ENCODE data around the gene ZNF862.
A peak's percentile ranks its signal among the peaks of the same experiment; 100 is the strongest.

ZNF862 gene

DNA sequence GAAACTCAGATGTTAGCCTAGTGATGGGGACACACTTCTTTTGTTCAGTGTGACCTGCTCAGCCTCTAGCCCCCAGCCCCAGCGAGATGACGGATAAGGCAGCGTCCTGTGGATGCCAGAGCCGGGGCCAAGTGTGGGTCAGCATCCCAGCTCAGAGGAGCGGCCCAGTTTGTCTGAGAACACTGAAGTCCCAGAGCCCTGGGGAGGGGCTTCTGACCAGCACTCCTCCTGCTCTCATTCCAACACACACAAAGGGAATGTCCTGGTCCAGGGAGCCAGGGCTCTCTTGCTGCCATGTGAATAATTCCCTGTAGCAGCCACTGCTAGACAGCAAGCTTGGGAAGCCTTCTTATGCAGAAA lies 31.1 kb downstream of the ZNF862 start:
- H3K27me3 Mint-ChIP-seq, result no peaks in the 10 kb centered on the region
- no peak overlapping the region for H3K4me3 Mint-ChIP-seq
- peak overlapping the region; percentile 78 for H3K27ac Mint-ChIP-seq
- H3K4me1 Mint-ChIP-seq, result peaks cover 84% of the 10 kb centered on the region
- DNase-seq (no peak), ATAC-seq (no peak)
- peaks cover 11% of the 10 kb centered on the region for H3K36me3 Mint-ChIP-seq (ENCODE audit: low read depth)
- H3K9me3 Mint-ChIP-seq, result no peaks in the 10 kb centered on the region

DNA sequence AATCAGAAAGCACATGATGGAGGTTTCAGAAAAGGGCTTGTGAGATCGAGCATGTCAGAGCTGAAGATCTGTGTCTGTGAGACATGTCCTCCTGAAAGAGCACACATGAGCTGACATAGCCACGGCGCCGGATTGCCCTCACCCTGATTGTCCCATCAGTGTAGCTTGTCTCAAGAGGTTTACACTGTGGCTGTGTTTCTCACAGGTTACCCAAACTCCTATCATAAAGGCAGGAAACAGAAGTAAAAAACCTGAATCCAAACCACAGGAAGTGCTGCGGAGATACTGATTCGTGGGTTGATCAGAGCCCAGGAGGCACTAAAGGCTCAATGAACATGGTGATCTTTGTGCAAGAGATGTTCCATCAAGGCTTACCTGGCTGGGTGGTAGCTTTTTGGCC lies 31.7 kb downstream of the ZNF862 start:
- peak overlapping the region; percentile 61 for H3K4me3 Mint-ChIP-seq
- no peak for DNase-seq
- H3K36me3 Mint-ChIP-seq (ENCODE audit: low read depth), result peaks cover 11% of the 10 kb centered on the region
- peak overlapping the region; percentile 78 for H3K27ac Mint-ChIP-seq
- H3K4me1 Mint-ChIP-seq, result peaks cover 87% of the 10 kb centered on the region
- H3K9me3 Mint-ChIP-seq, result no peaks in the 10 kb centered on the region
- no peaks in the 10 kb centered on the region for H3K27me3 Mint-ChIP-seq
- peak; percentile 6 for ATAC-seq

DNA sequence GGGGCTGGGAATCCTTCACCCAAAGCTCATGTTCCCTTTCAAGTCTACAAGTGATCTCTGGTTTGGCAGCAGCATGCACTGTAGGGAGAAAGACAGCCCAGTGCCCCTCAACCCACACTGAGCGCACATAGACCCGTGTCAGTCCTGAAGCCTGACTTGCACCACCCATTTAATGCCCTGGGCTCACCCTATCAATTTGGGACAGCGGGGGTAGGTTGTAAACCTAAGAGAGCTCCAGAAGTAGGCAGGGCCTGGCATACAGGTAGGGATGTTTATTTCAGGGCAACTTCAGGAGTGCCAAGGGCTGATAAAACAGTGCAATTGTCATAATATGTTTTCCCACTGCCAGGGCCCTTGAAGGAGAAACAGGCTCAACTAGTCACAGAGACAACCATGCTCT lies 32.1 kb downstream of the ZNF862 start:
- H3K36me3 Mint-ChIP-seq (ENCODE audit: low read depth), result peaks cover 11% of the 10 kb centered on the region
- H3K27me3 Mint-ChIP-seq, result no peaks in the 10 kb centered on the region
- no peaks in the 10 kb centered on the region for H3K9me3 Mint-ChIP-seq
- H3K27ac Mint-ChIP-seq, result peak overlapping the region; percentile 78
- ATAC-seq (no peak), DNase-seq (no peak)
- H3K4me3 Mint-ChIP-seq, result no peak overlapping the region
- H3K4me1 Mint-ChIP-seq, result peaks cover 88% of the 10 kb centered on the region

DNA sequence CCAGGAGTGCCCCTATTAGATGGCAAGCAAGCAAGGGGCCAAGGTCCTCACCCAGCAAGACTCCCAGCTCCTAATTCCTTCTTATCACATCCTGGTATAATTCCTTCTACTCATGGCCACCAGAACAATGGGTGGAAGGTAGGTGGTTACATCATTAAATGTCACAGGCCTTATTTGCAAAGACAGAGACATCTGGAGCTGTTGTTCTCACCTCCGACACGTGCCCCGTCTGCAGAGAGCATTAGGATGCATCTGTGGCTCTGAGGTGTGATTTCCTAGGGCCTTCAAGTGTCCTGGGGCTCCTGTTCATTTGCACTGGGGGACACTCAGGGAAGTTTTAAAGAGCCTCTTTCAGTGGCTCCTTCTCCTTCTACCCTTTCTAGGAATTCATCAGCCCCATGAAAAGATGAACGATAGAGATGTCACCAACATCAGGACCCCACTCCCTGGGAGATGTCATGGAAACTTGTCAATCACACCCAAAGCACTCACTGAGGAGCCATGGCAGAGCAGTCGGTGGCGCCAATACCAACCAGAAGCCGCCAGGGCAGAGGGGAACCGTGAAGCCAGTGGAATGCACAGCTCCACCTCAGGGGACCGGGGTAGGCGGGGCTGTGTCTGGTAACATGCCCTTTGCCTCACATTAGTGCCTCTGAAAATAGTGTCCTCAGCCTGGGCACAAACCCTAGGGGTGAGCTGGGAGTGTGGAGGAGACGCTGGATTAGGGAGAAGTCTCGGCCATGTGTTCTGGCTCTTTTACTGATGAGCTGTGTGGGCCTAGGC lies 32.7 kb downstream of the ZNF862 start:
- Mint-ChIP-seq H3K4me3 (peak overlapping the region; percentile 9), H3K9me3 (no peaks in the 10 kb centered on the region), H3K36me3 (ENCODE audit: low read depth) (peaks cover 15% of the 10 kb centered on the region), H3K4me1 (peaks cover 87% of the 10 kb centered on the region), H3K27me3 (no peaks in the 10 kb centered on the region), H3K27ac (peak overlapping the region; percentile 72)
- DNase-seq (peak; percentile 52), ATAC-seq (peak; percentile 21)

DNA sequence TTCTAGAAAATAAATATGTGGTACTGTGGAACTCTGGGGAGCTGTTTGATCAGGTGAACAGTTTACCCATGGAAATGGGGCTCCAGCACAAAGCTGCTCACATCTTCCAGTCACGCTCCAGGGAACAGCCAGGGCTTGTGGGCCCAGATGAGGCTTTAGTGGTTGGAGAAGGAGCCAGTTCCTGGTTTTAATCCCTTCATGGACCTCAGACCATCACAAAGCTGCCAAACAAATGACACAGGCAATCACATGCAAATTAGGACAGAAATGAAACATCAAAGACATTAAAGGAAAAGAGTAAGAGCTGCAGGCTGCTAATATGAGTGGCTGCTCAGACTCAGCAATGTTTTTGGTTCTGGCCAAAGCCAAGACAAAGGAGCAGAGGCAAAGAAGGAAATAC lies 33.4 kb downstream of the ZNF862 start:
- H3K4me1 Mint-ChIP-seq, result peaks cover 80% of the 10 kb centered on the region
- no peaks in the 10 kb centered on the region for H3K9me3 Mint-ChIP-seq
- DNase-seq (no peak), ATAC-seq (no peak)
- H3K27ac Mint-ChIP-seq, result peak overlapping the region; percentile 72
- H3K4me3 Mint-ChIP-seq, result peak overlapping the region; percentile 68
- peaks cover 15% of the 10 kb centered on the region for H3K36me3 Mint-ChIP-seq (ENCODE audit: low read depth)
- H3K27me3 Mint-ChIP-seq, result no peaks in the 10 kb centered on the region

DNA sequence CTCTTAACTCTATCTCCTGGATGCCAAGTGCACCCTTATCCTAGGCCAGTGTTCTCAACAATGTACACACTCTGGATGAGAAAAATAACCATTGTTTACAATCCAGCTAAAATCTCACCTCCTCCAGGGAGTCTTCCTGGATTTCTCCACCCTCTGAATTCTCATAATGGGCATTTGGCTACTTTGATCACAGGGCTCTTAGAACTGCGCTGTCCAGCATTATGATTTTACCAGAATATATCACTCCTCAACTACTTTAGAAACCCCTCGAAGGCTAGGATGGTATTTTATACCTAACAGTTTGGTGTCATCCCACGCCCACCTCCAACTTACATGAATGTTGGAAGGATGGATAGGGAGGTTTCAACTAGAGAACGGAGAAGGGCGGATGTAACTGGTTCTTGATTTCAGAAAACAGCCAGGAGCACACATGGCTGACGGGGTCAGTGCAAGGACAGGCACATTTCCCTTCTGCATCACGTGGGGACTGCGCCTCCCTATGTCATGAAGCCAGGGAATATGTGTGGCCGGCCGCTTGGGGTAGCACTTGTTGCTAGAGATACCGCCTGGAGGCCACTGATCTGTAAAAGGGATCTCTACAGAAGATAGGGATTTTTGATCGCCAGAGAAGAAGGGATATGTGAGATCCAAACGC lies 34.4 kb downstream of the ZNF862 start:
- H3K9me3 Mint-ChIP-seq, result no peaks in the 10 kb centered on the region
- peak overlapping the region; percentile 91 for H3K27ac Mint-ChIP-seq
- DNase-seq (peak; percentile 50), ATAC-seq (no peak)
- peaks cover 20% of the 10 kb centered on the region for H3K36me3 Mint-ChIP-seq (ENCODE audit: low read depth)
- peaks cover 73% of the 10 kb centered on the region for H3K4me1 Mint-ChIP-seq
- no peaks in the 10 kb centered on the region for H3K27me3 Mint-ChIP-seq
- peak overlapping the region; percentile 90 for H3K4me3 Mint-ChIP-seq

DNA sequence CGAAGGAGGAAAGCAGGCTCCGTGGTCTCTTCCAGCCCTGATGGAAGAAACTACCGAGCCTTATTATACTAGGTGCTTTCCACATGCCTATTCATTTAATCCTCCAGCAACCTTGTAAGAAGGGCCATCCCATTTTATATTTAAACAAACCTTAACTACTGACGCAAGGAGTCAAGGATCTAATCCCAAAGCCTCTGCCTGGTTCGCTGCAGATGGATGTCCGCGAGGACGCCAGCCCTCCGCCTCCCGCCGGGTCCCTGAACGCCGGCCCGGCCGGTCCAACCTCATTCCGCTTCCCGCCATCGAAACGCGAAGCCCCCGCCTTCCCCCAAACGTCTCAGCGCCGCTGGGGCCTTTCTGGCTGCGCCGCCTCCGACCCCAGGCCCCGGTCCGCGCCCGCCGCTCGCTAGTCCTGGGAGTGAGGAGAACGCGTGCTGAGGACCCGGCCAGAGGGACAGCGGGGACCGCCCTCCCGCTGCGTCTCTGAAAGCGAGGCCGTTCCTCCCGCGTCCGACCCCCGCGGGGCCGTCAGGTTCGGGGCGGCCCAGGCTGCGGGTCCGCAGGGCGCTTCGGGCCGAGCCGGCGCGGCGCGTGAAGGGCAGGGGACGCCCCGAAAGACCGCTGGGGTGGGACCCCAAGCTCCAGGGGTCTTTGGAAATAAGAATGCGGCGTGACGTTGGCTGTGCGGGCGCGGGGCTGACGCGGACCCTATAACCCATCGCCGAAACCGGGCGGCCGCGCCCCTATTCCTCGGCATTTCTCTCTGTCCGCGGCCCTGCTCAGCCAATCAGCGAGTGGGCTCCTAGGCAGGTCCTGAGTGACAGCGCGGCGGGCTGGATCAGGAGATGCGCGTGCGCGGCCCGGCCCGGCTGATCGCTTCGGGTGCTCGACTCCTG lies 35.1 kb downstream of the ZNF862 start, which contains the start of gene ATP6V0E2:
ATP6V0E2 (plus strand) TSS at position 896 of the 896 bp plus-strand sequence. CDS start 97 bp downstream, outside the sequence.
- peaks cover 21% of the 10 kb centered on the region for H3K36me3 Mint-ChIP-seq (ENCODE audit: low read depth)
- peak within 1 kb of the TSS; percentile 90 for H3K4me3 Mint-ChIP-seq
- peak within 1 kb of the TSS; percentile 91 for H3K27ac Mint-ChIP-seq
- H3K4me1 Mint-ChIP-seq, result peaks cover 73% of the 10 kb centered on the region
- ATAC-seq, result peak; percentile 86
- H3K27me3 Mint-ChIP-seq, result no peaks in the 10 kb centered on the region
- H3K9me3 Mint-ChIP-seq, result no peaks in the 10 kb centered on the region
- peak; percentile 94 for DNase-seq

DNA sequence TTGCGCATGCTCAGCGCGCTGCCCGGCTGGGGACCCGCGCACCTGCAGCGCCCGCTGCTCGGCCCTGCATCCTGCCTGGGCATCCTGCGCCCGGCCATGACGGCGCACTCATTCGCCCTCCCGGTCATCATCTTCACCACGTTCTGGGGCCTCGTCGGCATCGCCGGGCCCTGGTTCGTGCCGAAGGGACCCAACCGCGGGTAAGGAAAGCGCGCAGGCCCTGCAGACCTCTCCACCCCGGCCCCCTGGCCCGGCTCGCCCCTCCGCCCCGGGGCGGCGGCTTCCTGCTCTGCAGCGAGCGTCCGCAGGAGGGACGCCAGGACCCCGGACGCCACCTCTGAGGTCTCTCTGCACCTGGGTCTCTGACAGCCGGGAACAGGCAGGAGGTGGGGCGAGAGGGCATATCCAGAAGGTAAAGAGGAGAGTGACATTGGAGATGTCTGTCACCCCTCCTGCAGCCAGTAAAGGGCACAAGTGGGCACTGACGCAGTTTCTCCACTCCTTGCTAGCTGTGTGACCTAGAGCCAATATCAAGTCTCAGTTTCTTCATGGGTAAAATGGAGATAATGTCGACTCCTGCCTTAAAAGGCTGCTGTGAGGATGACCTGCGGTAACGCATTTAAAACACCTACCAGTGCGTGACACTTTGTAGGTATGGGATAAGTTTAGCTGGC lies 35.9 kb downstream of the ZNF862 start:
- peaks cover 68% of the 10 kb centered on the region for H3K4me1 Mint-ChIP-seq
- ATAC-seq (peak; percentile 20), DNase-seq (no peak)

DNA sequence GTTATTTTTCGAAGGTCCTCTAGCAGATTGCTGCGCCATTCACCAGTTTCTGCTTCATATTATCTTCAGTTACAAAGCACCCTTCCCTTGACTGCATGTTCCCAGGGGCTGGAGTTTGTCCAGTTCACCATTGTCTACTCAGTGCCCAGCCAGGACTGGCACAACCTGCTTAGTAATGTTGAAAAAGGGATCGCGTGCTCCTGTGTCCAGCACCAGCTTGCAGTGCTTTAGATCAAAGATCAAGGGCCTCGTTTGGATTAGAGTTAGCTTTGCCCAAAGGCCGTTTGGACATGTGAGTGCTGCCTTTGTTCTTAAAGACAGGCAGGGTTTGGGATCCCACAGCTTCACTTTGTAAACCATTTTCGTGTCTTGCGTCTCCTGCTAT lies 36.5 kb downstream of the ZNF862 start:
- ATAC-seq (no peak), DNase-seq (no peak)
- Mint-ChIP-seq H3K4me1 (peaks cover 63% of the 10 kb centered on the region), H3K27ac (peak overlapping the region; percentile 49), H3K27me3 (no peaks in the 10 kb centered on the region), H3K36me3 (ENCODE audit: low read depth) (peaks cover 19% of the 10 kb centered on the region), H3K9me3 (no peaks in the 10 kb centered on the region), H3K4me3 (peak overlapping the region; percentile 90)

More for the DNA sequence above, 35.9 kb downstream of the ZNF862 start:
- Mint-ChIP-seq H3K36me3 (ENCODE audit: low read depth) (peaks cover 21% of the 10 kb centered on the region), H3K4me3 (peak overlapping the region; percentile 90), H3K9me3 (no peaks in the 10 kb centered on the region), H3K27me3 (no peaks in the 10 kb centered on the region), H3K27ac (peak overlapping the region; percentile 49)

DNA sequence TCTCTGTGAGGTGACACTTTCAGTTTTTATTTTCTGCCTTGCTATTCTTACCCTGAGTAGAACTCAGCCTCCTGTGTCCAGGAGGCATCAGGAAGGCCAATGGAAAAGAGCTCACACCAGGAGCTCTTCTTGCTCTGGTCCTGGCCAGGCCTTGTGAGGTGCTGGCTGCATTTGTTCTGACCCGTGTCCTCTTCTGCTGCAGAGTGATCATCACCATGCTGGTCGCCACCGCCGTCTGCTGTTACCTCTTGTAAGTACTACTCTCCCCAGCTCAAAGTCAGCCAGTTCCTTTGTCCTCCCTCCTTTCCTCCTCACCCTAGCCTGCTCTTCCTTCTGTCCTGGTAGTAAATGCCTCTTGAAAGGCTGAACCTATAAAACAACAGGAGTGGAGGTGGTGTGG lies 37.2 kb downstream of the ZNF862 start:
- Mint-ChIP-seq H3K36me3 (ENCODE audit: low read depth) (peaks cover 14% of the 10 kb centered on the region), H3K4me3 (peak overlapping the region; percentile 90), H3K27me3 (no peaks in the 10 kb centered on the region), H3K4me1 (peaks cover 55% of the 10 kb centered on the region), H3K9me3 (no peaks in the 10 kb centered on the region), H3K27ac (no peak overlapping the region)
- DNase-seq (no peak), ATAC-seq (no peak)

DNA sequence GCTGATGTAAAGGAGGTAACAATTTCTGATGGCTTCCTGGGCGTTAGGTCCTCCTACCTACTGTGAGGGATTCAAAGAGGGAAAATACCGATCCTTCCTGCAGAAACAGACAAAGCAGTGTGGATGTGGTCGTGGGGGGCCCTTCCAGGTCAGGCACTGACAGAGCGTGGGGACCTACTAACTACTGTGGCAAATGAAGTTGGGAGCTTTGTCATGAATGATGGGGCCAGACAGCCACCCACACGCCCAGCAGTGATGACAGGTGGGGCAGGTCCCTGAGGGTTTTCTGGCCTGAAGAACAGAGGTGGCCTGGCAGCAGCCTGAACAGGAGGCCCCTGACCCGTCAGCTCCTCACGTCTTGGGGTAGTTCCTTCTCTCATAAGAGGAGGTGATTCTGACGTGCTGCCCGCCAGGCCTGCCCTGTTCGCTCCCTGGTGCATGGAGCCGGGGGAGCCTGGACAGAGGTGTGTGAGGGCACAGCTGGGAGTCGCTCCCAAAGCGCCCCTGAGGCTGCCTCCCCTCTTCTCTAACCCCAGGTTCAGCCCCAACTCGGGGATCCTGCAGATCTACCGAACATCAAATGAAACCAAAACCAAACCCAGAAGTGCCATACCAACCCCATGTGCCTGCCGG lies 39.8 kb downstream of the ZNF862 start:
- H3K27ac Mint-ChIP-seq, result no peak overlapping the region
- no peaks in the 10 kb centered on the region for H3K27me3 Mint-ChIP-seq
- peaks cover 10% of the 10 kb centered on the region for H3K36me3 Mint-ChIP-seq (ENCODE audit: low read depth)
- DNase-seq (no peak), ATAC-seq (no peak)
- no peak overlapping the region for H3K4me3 Mint-ChIP-seq
- H3K4me1 Mint-ChIP-seq, result peaks cover 34% of the 10 kb centered on the region
- no peaks in the 10 kb centered on the region for H3K9me3 Mint-ChIP-seq

DNA sequence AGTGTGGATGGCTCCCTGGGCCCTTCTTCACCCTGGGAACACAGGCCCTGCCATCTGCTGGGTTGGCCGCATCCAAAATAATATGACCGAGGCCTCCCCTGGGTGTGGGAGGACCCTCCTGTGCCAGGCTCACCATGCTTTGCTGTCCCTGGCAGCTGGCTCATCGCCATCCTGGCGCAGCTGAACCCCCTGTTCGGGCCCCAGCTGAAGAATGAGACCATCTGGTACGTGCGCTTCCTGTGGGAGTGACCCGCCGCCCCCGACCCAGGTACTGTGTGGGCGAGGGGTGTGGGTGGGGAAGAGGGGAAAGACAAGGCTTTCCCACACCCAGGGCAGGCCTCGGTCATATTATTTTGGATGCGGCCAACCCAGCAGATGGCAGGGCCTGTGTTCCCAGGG lies 40.3 kb downstream of the ZNF862 start:
- Mint-ChIP-seq H3K4me1 (peaks cover 38% of the 10 kb centered on the region), H3K27ac (no peak overlapping the region), H3K9me3 (no peaks in the 10 kb centered on the region), H3K36me3 (ENCODE audit: low read depth) (peaks cover 10% of the 10 kb centered on the region), H3K4me3 (no peak overlapping the region), H3K27me3 (no peaks in the 10 kb centered on the region)
- ATAC-seq, result no peak
- no peak for DNase-seq

DNA sequence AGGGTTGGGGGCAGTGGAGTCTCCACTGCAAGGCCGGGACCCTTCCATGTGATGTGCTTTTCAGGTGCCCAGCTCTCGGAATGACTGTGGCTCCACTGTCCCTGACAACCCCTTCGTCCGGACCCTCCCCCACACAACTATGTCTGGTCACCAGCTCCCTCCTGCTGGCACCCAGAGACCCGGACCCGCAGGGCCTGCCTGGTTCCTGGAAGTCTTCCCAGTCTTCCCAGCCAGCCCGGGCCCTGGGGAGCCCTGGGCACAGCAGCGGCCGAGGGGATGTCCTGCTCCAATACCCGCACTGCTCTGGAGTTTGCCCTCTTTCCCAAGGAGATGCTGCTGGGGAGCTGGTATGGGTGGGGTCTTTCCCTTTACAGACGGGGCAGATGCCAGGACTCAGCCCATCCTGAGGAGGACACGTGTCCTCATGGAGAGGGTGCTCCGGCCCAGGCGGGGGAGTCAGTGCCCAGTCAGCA lies 41.1 kb downstream of the ZNF862 start:
- no peak overlapping the region for H3K27ac Mint-ChIP-seq
- DNase-seq (no peak), ATAC-seq (no peak)
- H3K36me3 Mint-ChIP-seq (ENCODE audit: low read depth), result peaks cover 10% of the 10 kb centered on the region
- no peaks in the 10 kb centered on the region for H3K9me3 Mint-ChIP-seq
- peaks cover 39% of the 10 kb centered on the region for H3K4me1 Mint-ChIP-seq
- no peaks in the 10 kb centered on the region for H3K27me3 Mint-ChIP-seq
- no peak overlapping the region for H3K4me3 Mint-ChIP-seq

All from activated naive CD8-positive, alpha-beta T cell treated with anti-CD3 and anti-CD28 coated beads, Interleukin-2, amount 50 U/mL, for 24 hours (primary cell).